SH-SY5Y (cell line): ENCODE measurements around the gene NFATC3.

Experiments
- GATA2 ChIP-seq: IDR thresholded peaks from 2 replicates; pipeline ENCODE4 v1.6.1; 2011; ENCODE audit warnings: mild to moderate bottlenecking, low read depth, low read length
- GATA3 ChIP-seq: IDR thresholded peaks from 2 replicates; pipeline ENCODE4 v1.6.1; 2011; ENCODE audit warnings: low read depth, mild to moderate bottlenecking, low read length, moderate library complexity

- TF ChIP-seq GATA2 (no peak), GATA3 (no peak)
Measured at GRCh38 chr16:68146585-68146984, 61.4 kb downstream of the NFATC3 start.
